Activated B cell treated with CpG ODN at 0.5 μM for 24 hours (primary cell): ENCODE results near the gene DOK7. TPM values are rescaled to one million over a fixed set of nuclear protein-coding genes. Genes with fewer than 3 reads are reported as not detected.

Source experiments
- ATAC-seq: fragments of 200-7000 bp; cut with Tn5 transposase; one replicate; pipeline ENCODE4 v1.10.0; 2021; ENCODE audit warnings: low read depth, mild to moderate bottlenecking, moderate library complexity
- CTCF ChIA-PET: fragments of 350-600 bp; sonication (Branson Sonifier 250); formaldehyde crosslinking; loops from one replicate; lab custom pipeline; 2021; ENCODE audit warnings: antibody characterized with exemption; lab: Charles Lee
- POLR2A ChIA-PET: fragments of 350-600 bp; sonication (Branson Sonifier 250); formaldehyde crosslinking; loops from one replicate; lab custom pipeline; 2021; ENCODE audit warnings: antibody characterized with exemption; lab: Charles Lee
- DNase-seq: peaks from one replicate; pipeline ENCODE4 v3.0.0; 2022
- H3K27ac Mint-ChIP-seq: one replicate; pipeline ENCODE4 v1.8.0; 2020; ENCODE audit warnings: mixed read lengths
- H3K27me3 Mint-ChIP-seq: one replicate; pipeline ENCODE4 v1.8.0; 2021; ENCODE audit warnings: mixed read lengths
- H3K36me3 Mint-ChIP-seq: one replicate; pipeline ENCODE4 v1.8.0; 2021; ENCODE audit warnings: low read depth, mixed read lengths
- H3K4me1 Mint-ChIP-seq: one replicate; pipeline ENCODE4 v1.8.0; 2021; ENCODE audit warnings: mixed read lengths
- H3K4me3 Mint-ChIP-seq: one replicate; pipeline ENCODE4 v1.8.0; 2020; ENCODE audit warnings: mild to moderate bottlenecking, mixed read lengths
- H3K9me3 Mint-ChIP-seq: one replicate; pipeline ENCODE4 v1.8.0; 2020; ENCODE audit warnings: mixed read lengths
- intact Hi-C: fragments of 100-400 bp; cut with micrococcal nuclease; formaldehyde crosslinking; loops from one replicate; pipeline ENCODE4 v1.15.1; 2024
- total RNA-seq: library from RNA; stranded (reverse); gene quantifications from 2 replicates; pipeline ENCODE4 v1.2.3, GENCODE V29; 2022
- TF ChIP-seq, protein P1 (sequence below): fragments of 200-600 bp; IDR thresholded peaks from one replicate; pipeline ENCODE4 v1.8.0; 2022; ENCODE audit warnings: antibody characterized with exemption, mild to moderate bottlenecking

DOK7 gene
- total RNA-seq, 1 donor from 2014 or later: 2.7 TPM

DNA sequence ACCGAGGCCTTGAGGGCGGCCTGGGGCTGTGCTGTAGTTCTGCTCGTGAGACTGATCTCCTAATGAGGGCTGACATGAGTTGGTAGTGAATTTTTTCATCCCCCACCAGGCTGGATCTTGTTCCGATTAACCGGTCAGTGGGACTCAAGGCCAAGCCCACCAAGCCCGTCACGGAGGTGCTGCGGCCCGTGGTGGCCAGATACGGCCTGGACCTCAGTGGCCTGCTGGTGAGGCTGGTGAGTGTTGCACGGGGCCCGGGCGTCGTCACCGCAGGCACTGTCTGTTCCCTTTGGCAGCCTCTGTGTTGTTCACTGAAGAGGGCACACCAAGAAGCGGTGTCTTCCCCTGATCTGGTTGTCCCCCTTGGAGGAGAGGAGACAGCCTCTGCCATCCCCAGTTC, 39.7 kb upstream of the DOK7 start:
- Mint-ChIP-seq H3K9me3 (no peaks in the 10 kb centered on the region), H3K27ac (no peak overlapping the region), H3K27me3 (no peaks in the 10 kb centered on the region), H3K4me1 (peaks cover 5% of the 10 kb centered on the region), H3K36me3 (no peaks in the 10 kb centered on the region), H3K4me3 (no peak overlapping the region)
- intact Hi-C loops: no loop called here
- ChIA-PET CTCF (no interaction called here), POLR2A (no interaction called here)
- TF ChIP-seq, protein P1, sequence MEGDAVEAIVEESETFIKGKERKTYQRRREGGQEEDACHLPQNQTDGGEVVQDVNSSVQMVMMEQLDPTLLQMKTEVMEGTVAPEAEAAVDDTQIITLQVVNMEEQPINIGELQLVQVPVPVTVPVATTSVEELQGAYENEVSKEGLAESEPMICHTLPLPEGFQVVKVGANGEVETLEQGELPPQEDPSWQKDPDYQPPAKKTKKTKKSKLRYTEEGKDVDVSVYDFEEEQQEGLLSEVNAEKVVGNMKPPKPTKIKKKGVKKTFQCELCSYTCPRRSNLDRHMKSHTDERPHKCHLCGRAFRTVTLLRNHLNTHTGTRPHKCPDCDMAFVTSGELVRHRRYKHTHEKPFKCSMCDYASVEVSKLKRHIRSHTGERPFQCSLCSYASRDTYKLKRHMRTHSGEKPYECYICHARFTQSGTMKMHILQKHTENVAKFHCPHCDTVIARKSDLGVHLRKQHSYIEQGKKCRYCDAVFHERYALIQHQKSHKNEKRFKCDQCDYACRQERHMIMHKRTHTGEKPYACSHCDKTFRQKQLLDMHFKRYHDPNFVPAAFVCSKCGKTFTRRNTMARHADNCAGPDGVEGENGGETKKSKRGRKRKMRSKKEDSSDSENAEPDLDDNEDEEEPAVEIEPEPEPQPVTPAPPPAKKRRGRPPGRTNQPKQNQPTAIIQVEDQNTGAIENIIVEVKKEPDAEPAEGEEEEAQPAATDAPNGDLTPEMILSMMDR: no peak
- ATAC-seq (no peak), DNase-seq (no peak)

DNA sequence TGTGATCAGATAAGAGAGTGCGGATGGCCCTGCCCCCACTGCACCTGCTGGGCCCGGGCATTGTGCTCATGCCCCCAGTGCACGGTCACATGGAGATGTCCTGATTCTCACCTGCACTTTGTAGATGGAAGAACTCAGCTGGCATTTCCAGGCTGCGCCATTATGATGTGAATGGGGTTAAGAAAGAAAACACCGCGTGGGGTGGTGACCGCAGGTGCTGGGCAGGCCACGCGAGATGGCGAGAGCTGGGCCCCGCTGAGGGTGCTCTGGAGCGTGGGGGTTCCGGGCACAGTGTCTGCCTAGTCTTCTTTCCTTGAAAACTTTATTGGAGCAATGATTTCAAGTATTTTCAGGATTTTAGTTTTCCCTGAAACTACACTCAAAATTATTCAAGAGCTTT, 39.2 kb upstream of the DOK7 start:
- POLR2A ChIA-PET: no interaction called here

GRCh38 chr4:3424522-3425095, 38.5 kb upstream of the DOK7 start:
- ATAC-seq: no peak

More for the DNA sequence above, 39.2 kb upstream of the DOK7 start:
- intact Hi-C loops: no loop called here
- Mint-ChIP-seq H3K4me1 (peaks cover 5% of the 10 kb centered on the region), H3K27me3 (no peaks in the 10 kb centered on the region), H3K27ac (no peak overlapping the region), H3K36me3 (no peaks in the 10 kb centered on the region), H3K4me3 (no peak overlapping the region), H3K9me3 (no peaks in the 10 kb centered on the region)
- no peak for DNase-seq
- CTCF ChIA-PET: no interaction called here
- no peak for ATAC-seq
- TF ChIP-seq, protein P1: no peak

GRCh38 chr4:3426465-3427133, 36.5 kb upstream of the DOK7 start:
- Mint-ChIP-seq H3K36me3 (no peaks in the 10 kb centered on the region), H3K9me3 (no peaks in the 10 kb centered on the region), H3K4me1 (peaks cover 5% of the 10 kb centered on the region), H3K4me3 (no peak overlapping the region), H3K27me3 (no peaks in the 10 kb centered on the region), H3K27ac (no peak overlapping the region)
- CTCF ChIA-PET: interaction anchor here (1.0 kb wide), 1 partner anchor 80 kb away, joined by 3 read pairs; no protein-coding TSS in a partner anchor
- DNase-seq (no peak), ATAC-seq (no peak)
- POLR2A ChIA-PET: no interaction called here
- TF ChIP-seq, protein P1: no peak
- intact Hi-C loops: no loop called here

More at GRCh38 chr4:3424522-3425095, 38.5 kb upstream of the DOK7 start:
- Mint-ChIP-seq H3K9me3 (no peaks in the 10 kb centered on the region), H3K36me3 (no peaks in the 10 kb centered on the region), H3K4me1 (peaks cover 5% of the 10 kb centered on the region), H3K27me3 (no peaks in the 10 kb centered on the region), H3K27ac (no peak overlapping the region), H3K4me3 (no peak overlapping the region)
- DNase-seq: no peak
- intact Hi-C loops: no loop called here
- POLR2A ChIA-PET: no interaction called here
- CTCF ChIA-PET: no interaction called here
- TF ChIP-seq, protein P1: no peak

DNA sequence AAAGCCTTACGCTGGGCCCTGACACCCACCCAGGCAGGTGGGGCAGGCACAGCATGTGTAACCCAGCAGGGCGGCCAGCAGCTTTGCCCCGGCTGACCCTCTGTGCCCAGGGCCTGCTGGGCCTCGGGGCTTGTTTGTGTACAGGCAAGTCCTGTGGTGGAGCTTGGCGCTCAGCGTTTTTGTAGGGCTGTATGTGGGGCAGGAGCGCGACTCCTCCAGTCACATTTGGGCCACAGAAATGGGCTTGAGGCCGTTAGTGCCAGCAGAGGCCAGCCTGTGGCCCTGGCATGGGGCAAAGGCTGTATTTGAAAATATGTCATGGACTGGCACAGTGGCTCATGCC, 36.0 kb upstream of the DOK7 start:
- Mint-ChIP-seq H3K27me3 (no peaks in the 10 kb centered on the region), H3K4me1 (peaks cover 5% of the 10 kb centered on the region), H3K4me3 (no peak overlapping the region), H3K27ac (no peak overlapping the region), H3K9me3 (no peaks in the 10 kb centered on the region), H3K36me3 (no peaks in the 10 kb centered on the region)
- ChIA-PET POLR2A (no interaction called here), CTCF (interaction anchor here (1.9 kb wide), 1 partner anchor 81 kb away, joined by 5 read pairs; no protein-coding TSS in a partner anchor)
- intact Hi-C loops: no loop called here
- no peak for DNase-seq
- TF ChIP-seq, protein P1: no peak
- no peak for ATAC-seq
